ENCODE measurements around the gene TMPRSS13.

The TMPRSS13 gene

GRCh38 chr11:117900720-117901440 is 28.3 kb downstream of the TMPRSS13 start:
- in situ Hi-C loops (cut with HindIII; ENCODE audit: low sequenced_read_pairs) = no loop called here

GRCh38 chr11:117900121-117900648 is 29.0 kb downstream of the TMPRSS13 start:
- in situ Hi-C loops (cut with HindIII; ENCODE audit: low sequenced_read_pairs) = no loop called here

- in situ Hi-C loops (cut with HindIII; ENCODE audit: low sequenced_read_pairs) = no loop called here
These were observed 31.1 kb downstream of the TMPRSS13 start for GRCh38 chr11:117898059-117898458.

GRCh38 chr11:117892651-117893050 is 36.6 kb downstream of the TMPRSS13 start:
- in situ Hi-C loops (cut with HindIII; ENCODE audit: low sequenced_read_pairs) = no loop called here

GRCh38 chr11:117891362-117891761 is 37.8 kb downstream of the TMPRSS13 start:
- in situ Hi-C loops (cut with HindIII; ENCODE audit: low sequenced_read_pairs) = no loop called here

- in situ Hi-C loops (cut with HindIII; ENCODE audit: low sequenced_read_pairs) = no loop called here
These were observed 41.0 kb downstream of the TMPRSS13 start for GRCh38 chr11:117888139-117888566.

- in situ Hi-C loops (cut with HindIII; ENCODE audit: low sequenced_read_pairs) = no loop called here
These were observed 41.6 kb downstream of the TMPRSS13 start for GRCh38 chr11:117887431-117888138.

GRCh38 chr11:117885777-117886176 is 43.4 kb downstream of the TMPRSS13 start:
- in situ Hi-C loops (cut with HindIII; ENCODE audit: low sequenced_read_pairs) = no loop called here

GRCh38 chr11:117884994-117885393 is 44.2 kb downstream of the TMPRSS13 start:
- in situ Hi-C loops (cut with HindIII; ENCODE audit: low sequenced_read_pairs) = no loop called here

- in situ Hi-C loops (cut with HindIII; ENCODE audit: low sequenced_read_pairs) = no loop called here
These were observed 46.1 kb downstream of the TMPRSS13 start for GRCh38 chr11:117883063-117883462.

GRCh38 chr11:117882311-117882905 is 46.8 kb downstream of the TMPRSS13 start:
- in situ Hi-C loops (cut with HindIII; ENCODE audit: low sequenced_read_pairs) = no loop called here

- in situ Hi-C loops (cut with HindIII; ENCODE audit: low sequenced_read_pairs) = no loop called here
These were observed 48.0 kb downstream of the TMPRSS13 start for GRCh38 chr11:117881217-117881616.

- in situ Hi-C loops (cut with HindIII; ENCODE audit: low sequenced_read_pairs) = no loop called here
These were observed 49.4 kb downstream of the TMPRSS13 start for GRCh38 chr11:117879516-117880480.

- in situ Hi-C loops (cut with HindIII; ENCODE audit: low sequenced_read_pairs) = no loop called here
These were observed 50.2 kb downstream of the TMPRSS13 start for GRCh38 chr11:117878939-117879475.

- in situ Hi-C loops (cut with HindIII; ENCODE audit: low sequenced_read_pairs) = no loop called here
These were observed 50.8 kb downstream of the TMPRSS13 start for GRCh38 chr11:117878314-117878938.

GRCh38 chr11:117877120-117877784 is 52.0 kb downstream of the TMPRSS13 start:
- in situ Hi-C loops (cut with HindIII; ENCODE audit: low sequenced_read_pairs) = no loop called here

GRCh38 chr11:117876341-117877119 is 52.7 kb downstream of the TMPRSS13 start, which contains the start of gene FXYD6:
Gene FXYD6 (minus strand): TSS chr11:117876658. CDS start chr11:117842776, 33,882 bp downstream.
- in situ Hi-C loops (cut with HindIII; ENCODE audit: low sequenced_read_pairs) = no loop called here

GRCh38 chr11:117876059-117876340 is 53.2 kb downstream of the TMPRSS13 start:
- in situ Hi-C loops (cut with HindIII; ENCODE audit: low sequenced_read_pairs) = no loop called here

All from DLD1 (cell line).